Putamen (tissue), 1 donor: Measurements from ENCODE around the gene NPTN.

Experiments used
- DNase-seq: peaks from one replicate; pipeline ENCODE4 v3.0.0-alpha.2; 2016; ENCODE audit warnings: low spot score

The NPTN gene

GRCh38 chr15:73518180-73518862, 114.9 kb downstream of the NPTN start:
- no peak for DNase-seq

- no peak for DNase-seq
Measured at GRCh38 chr15:73517566-73517965, 115.6 kb downstream of the NPTN start.

GRCh38 chr15:73515527-73515926, 117.7 kb downstream of the NPTN start:
- DNase-seq: no peak
